ENCODE data around the gene F11.

F11 gene

DNA sequence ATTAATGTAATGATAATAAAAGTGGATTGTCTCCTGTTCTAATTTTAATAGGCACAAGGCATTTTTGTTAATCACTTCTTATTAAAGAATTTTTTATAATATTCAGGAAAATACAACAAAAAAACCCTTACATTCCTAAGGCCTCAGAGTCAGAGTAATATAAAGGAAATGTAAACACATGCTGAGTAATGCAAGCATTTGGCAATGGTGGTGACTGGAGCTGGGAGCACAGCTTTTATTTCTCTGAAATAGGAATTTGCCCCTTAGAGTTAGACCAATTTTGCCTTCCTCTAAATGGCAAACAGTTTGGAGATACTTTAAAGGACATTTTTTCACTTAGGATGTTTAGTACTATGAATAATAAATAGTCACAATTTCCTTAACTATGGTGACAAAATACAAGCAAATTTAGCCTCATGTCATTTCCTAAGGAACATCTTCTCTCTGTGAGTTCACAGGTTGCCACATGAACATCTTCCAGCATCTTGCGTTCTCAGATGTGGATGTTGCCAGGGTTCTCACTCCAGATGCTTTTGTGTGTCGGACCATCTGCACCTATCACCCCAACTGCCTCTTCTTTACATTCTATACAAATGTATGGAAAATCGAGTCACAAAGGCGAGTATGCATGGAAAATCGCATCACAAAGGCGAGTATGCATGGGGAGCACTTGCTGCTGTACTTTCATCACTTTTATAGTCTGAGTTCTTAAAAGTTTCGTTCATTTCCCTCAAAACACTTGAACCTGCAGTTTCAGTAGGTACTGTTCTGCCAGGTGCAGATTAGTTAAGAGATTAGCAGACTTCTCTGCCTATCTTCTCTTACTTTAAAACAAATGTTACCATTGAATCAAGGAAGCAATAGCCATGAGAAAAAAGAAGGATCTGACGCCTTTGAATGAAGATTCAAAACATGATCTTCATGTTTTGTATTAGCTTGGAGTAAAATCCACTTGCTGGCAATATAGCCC is 15.9 kb upstream of the F11 start:
- TF ChIP-seq, protein P1, sequence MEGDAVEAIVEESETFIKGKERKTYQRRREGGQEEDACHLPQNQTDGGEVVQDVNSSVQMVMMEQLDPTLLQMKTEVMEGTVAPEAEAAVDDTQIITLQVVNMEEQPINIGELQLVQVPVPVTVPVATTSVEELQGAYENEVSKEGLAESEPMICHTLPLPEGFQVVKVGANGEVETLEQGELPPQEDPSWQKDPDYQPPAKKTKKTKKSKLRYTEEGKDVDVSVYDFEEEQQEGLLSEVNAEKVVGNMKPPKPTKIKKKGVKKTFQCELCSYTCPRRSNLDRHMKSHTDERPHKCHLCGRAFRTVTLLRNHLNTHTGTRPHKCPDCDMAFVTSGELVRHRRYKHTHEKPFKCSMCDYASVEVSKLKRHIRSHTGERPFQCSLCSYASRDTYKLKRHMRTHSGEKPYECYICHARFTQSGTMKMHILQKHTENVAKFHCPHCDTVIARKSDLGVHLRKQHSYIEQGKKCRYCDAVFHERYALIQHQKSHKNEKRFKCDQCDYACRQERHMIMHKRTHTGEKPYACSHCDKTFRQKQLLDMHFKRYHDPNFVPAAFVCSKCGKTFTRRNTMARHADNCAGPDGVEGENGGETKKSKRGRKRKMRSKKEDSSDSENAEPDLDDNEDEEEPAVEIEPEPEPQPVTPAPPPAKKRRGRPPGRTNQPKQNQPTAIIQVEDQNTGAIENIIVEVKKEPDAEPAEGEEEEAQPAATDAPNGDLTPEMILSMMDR (conservative IDR thresholded peaks at IDR 0.05; ENCODE audit: low read depth, low read length), result no peak

DNA sequence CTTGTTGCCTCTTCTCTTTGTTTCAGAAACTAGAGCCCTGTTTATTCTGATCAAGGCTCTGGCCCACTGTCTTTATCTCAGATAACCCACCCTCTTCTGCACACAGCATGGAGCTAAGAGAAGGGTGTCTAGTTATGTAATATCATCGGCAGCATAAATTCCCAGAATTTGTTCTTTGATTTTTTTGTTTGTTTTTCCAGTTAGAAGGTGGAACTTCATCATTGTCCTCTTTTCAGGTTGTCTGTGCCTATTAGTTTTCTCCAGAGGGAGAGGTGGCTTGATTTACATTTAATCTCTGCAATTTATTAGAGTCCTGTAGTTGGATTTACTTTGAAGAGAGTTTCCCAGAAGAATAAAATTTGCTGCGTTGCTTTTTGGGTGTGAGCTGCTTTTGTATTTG is 15.2 kb upstream of the F11 start:
- no peak overlapping the region for H3K4me3 ChIP-seq (ENCODE audit: low read length)
- no peak for DNase-seq (ENCODE audit: low read depth)
- TF ChIP-seq, protein P1 (conservative IDR thresholded peaks at IDR 0.05; ENCODE audit: low read depth, low read length), result no peak

More for the DNA sequence above, 15.9 kb upstream of the F11 start:
- DNase-seq (ENCODE audit: low read depth), result no peak
- H3K4me3 ChIP-seq (ENCODE audit: low read length), result no peak overlapping the region

DNA sequence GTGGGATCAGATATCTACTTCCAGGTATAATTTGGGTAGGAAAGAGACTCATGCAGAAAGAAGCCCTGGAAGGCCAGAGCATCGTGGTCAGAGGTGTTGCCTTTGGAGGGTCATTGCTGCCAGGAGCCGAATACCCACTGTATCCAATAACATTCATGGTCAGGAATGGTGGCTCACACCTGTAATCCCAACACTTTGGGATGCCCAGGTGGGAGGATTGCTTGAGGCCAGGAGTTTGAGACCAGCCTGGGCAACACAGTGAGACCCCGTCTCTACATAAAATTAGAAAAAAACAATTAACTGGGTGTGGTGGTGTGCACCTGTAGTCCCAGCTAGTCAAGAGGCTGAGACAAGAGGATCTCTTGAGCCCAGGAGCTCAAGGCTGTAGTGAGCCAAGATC is 10.9 kb upstream of the F11 start:
- TF ChIP-seq, protein P1 (conservative IDR thresholded peaks at IDR 0.05; ENCODE audit: low read depth, low read length), result no peak
- no peak for DNase-seq (ENCODE audit: low read depth)
- no peak overlapping the region for H3K4me3 ChIP-seq (ENCODE audit: low read length)

DNA sequence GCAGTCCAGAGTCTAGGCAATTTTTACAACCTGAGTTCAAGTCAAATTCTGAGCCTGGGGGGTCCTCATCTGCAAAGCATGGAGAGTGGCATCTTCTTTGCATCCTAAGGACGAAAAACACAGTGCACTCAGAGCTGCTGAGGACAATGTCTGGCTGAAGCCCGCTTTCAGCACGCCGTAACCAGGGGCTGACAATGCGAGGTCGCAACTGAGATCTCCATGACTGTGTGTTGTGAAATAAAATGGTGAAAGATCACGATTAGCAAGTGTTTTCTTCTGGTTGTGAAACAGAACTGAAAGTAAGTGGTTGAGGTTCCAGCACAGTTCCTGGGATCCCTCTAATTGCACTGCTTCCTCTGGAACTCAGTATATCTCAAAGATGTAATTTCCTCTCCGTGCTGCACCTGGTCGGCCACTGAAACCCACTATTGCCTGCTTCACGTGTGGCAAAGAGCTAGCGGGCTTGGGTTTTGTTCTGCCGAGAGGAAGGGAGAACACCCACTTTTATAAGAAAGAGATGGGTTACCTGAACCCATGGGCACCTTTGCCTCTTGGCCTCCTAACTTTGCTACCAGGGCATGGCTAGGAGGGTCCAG is 7.7 kb upstream of the F11 start:
- no peak overlapping the region for H3K4me3 ChIP-seq (ENCODE audit: low read length)
- no peak for DNase-seq (ENCODE audit: low read depth)
- TF ChIP-seq, protein P1 (conservative IDR thresholded peaks at IDR 0.05; ENCODE audit: low read depth, low read length), result no peak

DNA sequence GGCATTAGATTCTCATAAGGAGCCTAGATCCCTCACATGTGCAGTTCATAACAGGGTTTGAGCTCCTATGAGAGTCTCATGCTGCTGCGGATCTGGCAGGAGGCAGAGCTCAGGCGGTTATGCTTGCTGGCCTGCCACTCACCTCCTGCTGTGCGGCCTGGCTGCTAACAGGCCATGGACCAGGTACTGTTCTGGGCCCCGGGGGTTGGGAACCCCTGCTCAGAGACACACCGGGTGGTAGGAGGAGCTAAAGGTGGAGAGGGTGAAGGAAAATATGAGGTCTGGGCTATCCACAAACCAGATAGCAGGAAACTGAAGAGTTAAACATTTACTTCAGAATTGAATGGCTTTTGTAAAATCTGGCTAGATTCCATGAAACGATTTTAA is 5.9 kb upstream of the F11 start:
- H3K4me3 ChIP-seq (ENCODE audit: low read length), result no peak overlapping the region
- TF ChIP-seq, protein P1 (conservative IDR thresholded peaks at IDR 0.05; ENCODE audit: low read depth, low read length), result no peak
- no peak for DNase-seq (ENCODE audit: low read depth)

DNA sequence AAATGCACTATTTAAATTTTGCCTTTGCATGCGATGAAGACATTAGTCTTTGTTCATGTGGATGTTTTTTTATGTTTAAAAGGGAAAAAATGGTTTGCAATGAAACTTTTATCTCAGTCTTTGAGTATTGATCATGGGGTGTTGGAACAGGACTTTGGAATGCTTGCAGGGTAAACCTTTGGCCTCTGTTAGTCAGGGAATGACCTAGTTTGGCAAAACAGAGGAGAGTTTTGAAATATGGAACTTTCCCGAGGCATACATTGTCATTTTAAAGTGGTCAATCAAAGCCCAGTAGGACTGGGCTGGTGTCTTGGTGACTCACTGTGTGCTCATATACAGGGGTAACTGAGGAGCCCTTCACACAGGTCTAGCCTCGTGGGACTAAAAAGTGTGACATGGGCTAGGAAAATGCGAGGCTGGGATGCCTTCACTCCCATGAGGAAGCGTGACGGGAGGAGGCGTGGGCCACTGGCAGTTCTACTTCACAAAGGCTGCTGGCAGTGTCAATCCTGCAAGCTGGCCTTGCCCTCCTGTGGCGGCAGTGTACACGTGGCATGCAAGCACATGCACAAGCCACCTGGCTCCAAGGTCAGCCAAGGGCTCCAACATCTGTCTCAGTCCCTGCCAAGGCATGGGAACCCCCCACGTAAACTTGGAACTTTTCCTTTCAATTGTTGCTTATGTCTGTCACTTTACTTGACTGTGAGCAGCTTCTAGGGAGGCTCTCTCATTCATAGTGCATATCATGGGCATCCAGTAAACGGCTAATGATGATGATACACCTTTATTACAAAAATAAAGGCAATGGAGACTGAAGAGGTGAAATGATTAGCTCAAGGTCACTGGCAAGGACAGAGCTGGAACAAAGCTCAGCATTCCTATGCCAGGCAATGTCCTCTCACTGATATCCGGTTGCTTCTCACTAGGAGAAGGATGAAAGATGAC is 5.2 kb upstream of the F11 start:
- no peak for DNase-seq (ENCODE audit: low read depth)
- no peak overlapping the region for H3K4me3 ChIP-seq (ENCODE audit: low read length)
- TF ChIP-seq, protein P1 (conservative IDR thresholded peaks at IDR 0.05; ENCODE audit: low read depth, low read length), result no peak

Data from retinal pigment epithelial cell (primary cell).